HG03135 (cell line): ENCODE results near the gene ARL5B.
A peak's percentile ranks its signal among the peaks of the same experiment; 100 is the strongest.

Experiments
- ATAC-seq: cut with Tn5 transposase; IDR thresholded peaks from one replicate; pipeline ENCODE4 v1.9.1; 2021; ENCODE audit warnings: mild to moderate bottlenecking, moderate library complexity; ENCODE audit not compliant: unreplicated experiment

The ARL5B gene

GRCh38 chr10:18658271-18659124 is 733 bp upstream of the ARL5B start:
- ATAC-seq: peak; percentile 39

GRCh38 chr10:18659819-18660535 is 746 bp downstream of the ARL5B start:
- peak; percentile 14 for ATAC-seq

GRCh38 chr10:18660816-18661431 is 1.7 kb downstream of the ARL5B start:
- ATAC-seq: no peak

GRCh38 chr10:18664841-18665478 is 5.7 kb downstream of the ARL5B start:
- no peak for ATAC-seq

GRCh38 chr10:18665815-18666558 is 6.8 kb downstream of the ARL5B start:
- no peak for ATAC-seq

DNA sequence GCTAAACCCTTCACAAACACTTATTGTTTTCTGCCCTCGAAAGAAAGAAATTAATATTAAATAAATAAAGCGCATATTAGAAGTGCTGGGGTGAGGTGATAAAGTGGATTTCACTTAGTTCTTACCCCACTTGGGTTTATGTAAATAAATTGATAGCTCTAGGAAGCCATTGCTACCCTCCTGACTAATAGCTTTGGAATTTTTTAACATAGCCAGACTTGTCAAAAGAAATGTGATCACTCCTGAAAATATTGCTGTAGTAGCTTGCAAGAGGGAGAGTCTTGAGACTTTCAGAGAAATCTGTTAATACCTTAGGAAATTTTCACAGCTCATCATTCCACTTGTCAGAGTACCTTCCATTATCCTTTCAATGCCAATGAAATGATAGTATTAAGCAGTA is 7.6 kb downstream of the ARL5B start:
- no peak for ATAC-seq

DNA sequence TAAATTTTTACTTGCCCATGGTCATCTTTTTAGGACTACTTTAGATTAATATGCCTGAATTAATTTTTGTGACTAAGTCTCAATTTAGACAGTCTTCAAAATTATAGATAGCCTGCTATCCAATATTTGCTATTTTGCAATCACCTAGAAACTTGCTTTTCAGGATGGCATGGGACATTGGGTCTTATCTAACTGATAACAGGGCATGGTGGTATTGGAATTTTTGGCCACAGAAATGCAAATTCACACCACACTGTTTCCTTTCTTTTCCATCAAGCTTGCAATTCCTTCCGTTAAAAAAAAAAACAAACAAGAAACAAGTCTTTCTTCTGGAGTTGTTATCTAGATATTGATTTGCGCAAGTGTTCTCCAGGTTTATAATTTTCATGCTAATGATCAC is 8.8 kb downstream of the ARL5B start:
- no peak for ATAC-seq

- ATAC-seq: no peak
Measured at GRCh38 chr10:18675086-18675801, 16.0 kb downstream of the ARL5B start.

GRCh38 chr10:18680754-18681153 is 21.5 kb downstream of the ARL5B start:
- no peak for ATAC-seq

DNA sequence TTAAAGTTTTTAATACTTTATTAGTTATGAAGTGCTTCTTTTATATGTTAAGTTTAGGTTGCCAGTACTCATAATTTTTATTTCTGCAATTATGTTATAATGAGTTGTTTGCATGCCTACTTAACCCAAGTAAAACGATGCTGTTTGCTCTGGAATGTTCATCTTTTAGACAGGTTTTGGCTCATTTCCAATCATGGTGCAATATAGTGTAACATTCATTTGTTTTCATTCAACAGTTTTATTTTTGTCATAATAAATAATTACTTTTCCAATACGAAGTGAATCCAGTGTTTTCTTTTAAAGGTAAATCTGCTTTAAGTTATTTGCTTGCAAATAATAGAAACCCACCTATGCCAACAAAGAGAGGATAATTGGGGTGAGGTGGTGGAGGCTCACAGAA is 22.1 kb downstream of the ARL5B start:
- ATAC-seq: no peak

- ATAC-seq: no peak
Measured at GRCh38 chr10:18681971-18682411, 22.8 kb downstream of the ARL5B start.

- no peak for ATAC-seq
Measured at GRCh38 chr10:18683427-18683826, 24.2 kb downstream of the ARL5B start.

- ATAC-seq: no peak
Measured at GRCh38 chr10:18684416-18684815, 25.2 kb downstream of the ARL5B start.

GRCh38 chr10:18684953-18685352 is 25.7 kb downstream of the ARL5B start:
- no peak for ATAC-seq

DNA sequence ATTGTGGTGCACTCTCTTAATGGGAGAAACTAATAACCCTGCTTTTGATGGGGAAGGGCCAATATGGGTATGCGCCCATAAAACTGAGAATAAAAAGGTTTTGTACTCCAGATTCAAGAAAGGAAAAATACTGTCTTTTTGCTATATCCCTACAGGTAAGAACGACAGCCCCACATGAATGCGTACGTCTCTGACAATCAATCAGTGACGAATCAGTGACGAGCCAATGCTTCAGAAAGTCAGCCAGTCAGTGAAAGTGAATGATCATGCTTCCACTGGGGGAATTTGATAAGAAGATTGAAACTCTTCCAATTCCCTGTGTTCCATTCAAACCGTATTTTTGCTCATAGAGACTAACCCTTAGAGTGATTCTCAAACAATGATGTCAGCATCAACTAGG is 26.3 kb downstream of the ARL5B start:
- ATAC-seq: no peak

DNA sequence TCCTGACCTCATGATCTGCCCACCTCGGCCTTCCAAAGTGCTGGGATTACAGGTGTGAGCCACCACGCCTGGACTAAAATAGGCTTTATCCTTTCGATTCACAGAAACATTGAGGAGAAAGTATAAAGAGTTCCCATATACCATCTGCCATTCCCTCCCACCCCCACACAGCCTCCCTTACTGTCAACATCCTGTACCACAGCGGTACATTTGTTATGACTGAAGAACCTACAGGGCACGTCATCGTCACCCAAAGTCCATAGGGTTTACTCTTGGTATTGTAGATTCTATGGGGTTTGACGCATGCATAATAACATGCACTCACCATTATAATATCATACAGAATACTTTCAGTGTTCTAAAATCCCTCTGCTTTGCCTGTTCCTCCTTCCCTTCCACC is 28.0 kb downstream of the ARL5B start:
- no peak for ATAC-seq

GRCh38 chr10:18687706-18688105 is 28.5 kb downstream of the ARL5B start:
- ATAC-seq: no peak

DNA sequence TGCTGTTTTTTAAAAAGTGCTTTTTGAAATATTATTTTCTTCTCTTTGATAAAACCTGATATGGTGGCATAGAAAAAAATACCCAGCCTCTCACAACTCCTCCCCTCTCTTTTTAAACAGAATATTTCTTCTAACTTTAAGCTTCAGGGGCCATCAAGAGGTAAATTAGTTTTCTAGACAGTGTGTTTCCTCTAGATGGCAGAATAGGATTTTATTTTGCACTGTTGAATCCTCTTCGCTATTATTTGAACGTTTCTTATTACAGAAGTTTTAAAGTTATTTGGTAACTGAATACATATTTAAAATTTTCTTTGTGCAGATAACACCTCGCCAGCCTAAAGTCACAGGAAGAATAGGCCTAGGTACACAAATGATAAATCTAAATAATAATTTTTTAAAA is 30.3 kb downstream of the ARL5B start:
- no peak for ATAC-seq

DNA sequence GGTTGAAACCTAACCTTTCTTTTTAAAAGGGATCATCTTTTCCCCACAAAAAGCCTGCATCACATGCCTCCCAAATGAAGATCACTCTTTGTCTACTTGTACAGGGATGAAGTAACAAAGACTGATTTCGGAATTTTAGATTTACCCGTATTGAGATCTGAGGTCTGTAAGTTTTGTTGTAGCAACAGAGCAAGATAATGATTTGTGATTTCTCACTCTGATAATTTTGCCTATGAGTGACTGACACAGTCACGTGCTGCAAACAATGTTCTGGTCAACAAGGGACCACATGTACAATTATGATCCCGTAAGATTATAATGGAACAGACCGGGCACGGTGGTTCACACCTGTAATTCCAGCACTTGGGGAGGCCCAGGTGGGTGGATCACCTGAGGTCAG is 31.3 kb downstream of the ARL5B start:
- ATAC-seq: no peak
